ENCODE measurements around the gene CLEC16A. TPM values are rescaled to one million over a fixed set of nuclear protein-coding genes. Genes with fewer than 3 reads are reported as not detected.

The CLEC16A gene
- total RNA-seq, 4 donors from 2014 or later, result 7.6 to 65.6 (median 28.0) TPM

DNA sequence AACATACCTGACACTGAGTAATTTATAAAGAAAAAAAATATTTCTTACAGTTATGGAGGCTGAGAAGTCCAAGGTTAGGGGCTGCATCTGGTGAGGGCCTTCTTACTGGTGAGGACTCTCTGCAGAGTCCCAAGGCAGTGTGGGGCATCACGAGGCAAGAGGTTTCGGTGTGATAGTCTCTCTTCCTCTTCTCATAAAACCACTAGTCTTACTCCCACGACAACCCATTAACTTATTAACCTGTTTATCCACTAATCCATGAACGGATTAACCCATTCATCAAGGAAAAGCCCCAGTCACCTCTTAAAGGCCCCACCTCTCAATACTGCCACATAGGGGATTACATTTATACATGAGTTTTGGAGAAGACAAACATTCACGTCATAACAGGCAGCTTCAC, 47.2 kb upstream of the CLEC16A start:
- TF ChIP-seq, protein P1, sequence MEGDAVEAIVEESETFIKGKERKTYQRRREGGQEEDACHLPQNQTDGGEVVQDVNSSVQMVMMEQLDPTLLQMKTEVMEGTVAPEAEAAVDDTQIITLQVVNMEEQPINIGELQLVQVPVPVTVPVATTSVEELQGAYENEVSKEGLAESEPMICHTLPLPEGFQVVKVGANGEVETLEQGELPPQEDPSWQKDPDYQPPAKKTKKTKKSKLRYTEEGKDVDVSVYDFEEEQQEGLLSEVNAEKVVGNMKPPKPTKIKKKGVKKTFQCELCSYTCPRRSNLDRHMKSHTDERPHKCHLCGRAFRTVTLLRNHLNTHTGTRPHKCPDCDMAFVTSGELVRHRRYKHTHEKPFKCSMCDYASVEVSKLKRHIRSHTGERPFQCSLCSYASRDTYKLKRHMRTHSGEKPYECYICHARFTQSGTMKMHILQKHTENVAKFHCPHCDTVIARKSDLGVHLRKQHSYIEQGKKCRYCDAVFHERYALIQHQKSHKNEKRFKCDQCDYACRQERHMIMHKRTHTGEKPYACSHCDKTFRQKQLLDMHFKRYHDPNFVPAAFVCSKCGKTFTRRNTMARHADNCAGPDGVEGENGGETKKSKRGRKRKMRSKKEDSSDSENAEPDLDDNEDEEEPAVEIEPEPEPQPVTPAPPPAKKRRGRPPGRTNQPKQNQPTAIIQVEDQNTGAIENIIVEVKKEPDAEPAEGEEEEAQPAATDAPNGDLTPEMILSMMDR (IDR thresholded peaks at IDR 0.05), result no peak
- no peak for TF ChIP-seq POLR2A (IDR thresholded peaks at IDR 0.05)
- Histone ChIP-seq H3K4me1 (no peaks in the 10 kb centered on the region), H3K27me3 (no peaks in the 10 kb centered on the region), H3K9me3 (no peaks in the 10 kb centered on the region), H3K4me3 (no peak overlapping the region), H3K36me3 (no peaks in the 10 kb centered on the region), H3K27ac (no peak overlapping the region)
- DNase-seq, result no peak
- intact Hi-C loops (cut with DNase I; ENCODE audit: low total_unique reads), result no loop called here

DNA sequence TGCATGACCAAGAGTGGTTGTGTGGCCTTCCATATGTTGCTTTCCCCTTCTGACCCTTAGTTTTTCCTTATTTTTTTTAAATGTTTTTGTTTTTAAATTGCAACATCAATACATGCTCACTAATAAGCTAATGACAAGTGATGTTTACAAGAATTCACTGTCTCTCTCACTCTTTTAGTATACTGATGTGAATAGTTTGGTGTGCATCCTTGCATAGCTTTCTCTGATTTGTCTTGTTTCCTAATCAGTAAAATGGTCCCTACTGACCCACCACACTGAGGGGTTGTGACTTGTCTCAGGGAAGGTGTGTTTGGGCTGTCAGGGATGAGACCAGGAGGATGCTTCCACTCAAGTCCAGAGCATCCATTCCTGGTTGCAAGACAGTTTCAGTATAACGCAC, 41.4 kb upstream of the CLEC16A start:
- Histone ChIP-seq H3K9me3 (no peaks in the 10 kb centered on the region), H3K4me1 (no peaks in the 10 kb centered on the region), H3K4me3 (no peak overlapping the region), H3K27me3 (no peaks in the 10 kb centered on the region), H3K36me3 (no peaks in the 10 kb centered on the region), H3K27ac (no peak overlapping the region)
- DNase-seq, result no peak
- no peak for TF ChIP-seq POLR2A (IDR thresholded peaks at IDR 0.05)
- TF ChIP-seq, protein P1 (IDR thresholded peaks at IDR 0.05), result no peak
- intact Hi-C loops (cut with DNase I; ENCODE audit: low total_unique reads), result no loop called here

DNA sequence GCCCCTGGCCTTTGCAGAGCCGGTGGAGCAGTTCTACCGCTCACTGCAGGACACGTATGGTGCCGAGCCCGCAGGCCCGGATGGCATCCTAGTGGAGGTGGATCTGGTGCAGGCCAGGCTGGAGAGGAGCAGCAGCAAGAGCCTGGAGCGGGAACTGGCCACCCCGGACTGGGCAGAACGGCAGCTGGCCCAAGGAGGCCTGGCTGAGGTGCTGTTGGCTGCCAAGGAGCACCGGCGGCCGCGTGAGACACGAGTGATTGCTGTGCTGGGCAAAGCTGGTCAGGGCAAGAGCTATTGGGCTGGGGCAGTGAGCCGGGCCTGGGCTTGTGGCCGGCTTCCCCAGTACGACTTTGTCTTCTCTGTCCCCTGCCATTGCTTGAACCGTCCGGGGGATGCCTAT, 37.9 kb upstream of the CLEC16A start:
- intact Hi-C loops (cut with DNase I; ENCODE audit: low total_unique reads), result no loop called here
- DNase-seq, result no peak
- H3K9me3 ChIP-seq, result no peaks in the 10 kb centered on the region
- H3K36me3 ChIP-seq, result no peaks in the 10 kb centered on the region
- no peaks in the 10 kb centered on the region for H3K4me1 ChIP-seq
- H3K4me3 ChIP-seq, result no peak overlapping the region
- H3K27me3 ChIP-seq, result no peaks in the 10 kb centered on the region
- TF ChIP-seq, protein P1 (IDR thresholded peaks at IDR 0.05), result no peak
- no peak for TF ChIP-seq POLR2A (IDR thresholded peaks at IDR 0.05)
- no peak overlapping the region for H3K27ac ChIP-seq

DNA sequence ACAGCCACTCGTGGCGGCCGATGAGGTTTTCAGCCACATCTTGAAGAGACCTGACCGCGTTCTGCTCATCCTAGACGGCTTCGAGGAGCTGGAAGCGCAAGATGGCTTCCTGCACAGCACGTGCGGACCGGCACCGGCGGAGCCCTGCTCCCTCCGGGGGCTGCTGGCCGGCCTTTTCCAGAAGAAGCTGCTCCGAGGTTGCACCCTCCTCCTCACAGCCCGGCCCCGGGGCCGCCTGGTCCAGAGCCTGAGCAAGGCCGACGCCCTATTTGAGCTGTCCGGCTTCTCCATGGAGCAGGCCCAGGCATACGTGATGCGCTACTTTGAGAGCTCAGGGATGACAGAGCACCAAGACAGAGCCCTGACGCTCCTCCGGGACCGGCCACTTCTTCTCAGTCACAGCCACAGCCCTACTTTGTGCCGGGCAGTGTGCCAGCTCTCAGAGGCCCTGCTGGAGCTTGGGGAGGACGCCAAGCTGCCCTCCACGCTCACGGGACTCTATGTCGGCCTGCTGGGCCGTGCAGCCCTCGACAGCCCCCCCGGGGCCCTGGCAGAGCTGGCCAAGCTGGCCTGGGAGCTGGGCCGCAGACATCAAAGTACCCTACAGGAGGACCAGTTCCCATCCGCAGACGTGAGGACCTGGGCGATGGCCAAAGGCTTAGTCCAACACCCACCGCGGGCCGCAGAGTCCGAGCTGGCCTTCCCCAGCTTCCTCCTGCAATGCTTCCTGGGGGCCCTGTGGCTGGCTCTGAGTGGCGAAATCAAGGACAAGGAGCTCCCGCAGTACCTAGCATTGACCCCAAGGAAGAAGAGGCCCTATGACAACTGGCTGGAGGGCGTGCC, 37.2 kb upstream of the CLEC16A start:
- H3K27ac ChIP-seq, result no peak overlapping the region
- no peaks in the 10 kb centered on the region for H3K9me3 ChIP-seq
- no peaks in the 10 kb centered on the region for H3K27me3 ChIP-seq
- DNase-seq, result no peak
- no peaks in the 10 kb centered on the region for H3K36me3 ChIP-seq
- intact Hi-C loops (cut with DNase I; ENCODE audit: low total_unique reads), result no loop called here
- H3K4me1 ChIP-seq, result no peaks in the 10 kb centered on the region
- TF ChIP-seq, protein P1 (IDR thresholded peaks at IDR 0.05), result no peak
- no peak for TF ChIP-seq POLR2A (IDR thresholded peaks at IDR 0.05)
- H3K4me3 ChIP-seq, result no peak overlapping the region

DNA sequence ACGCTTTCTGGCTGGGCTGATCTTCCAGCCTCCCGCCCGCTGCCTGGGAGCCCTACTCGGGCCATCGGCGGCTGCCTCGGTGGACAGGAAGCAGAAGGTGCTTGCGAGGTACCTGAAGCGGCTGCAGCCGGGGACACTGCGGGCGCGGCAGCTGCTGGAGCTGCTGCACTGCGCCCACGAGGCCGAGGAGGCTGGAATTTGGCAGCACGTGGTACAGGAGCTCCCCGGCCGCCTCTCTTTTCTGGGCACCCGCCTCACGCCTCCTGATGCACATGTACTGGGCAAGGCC, 36.7 kb upstream of the CLEC16A start:
- intact Hi-C loops (cut with DNase I; ENCODE audit: low total_unique reads), result no loop called here
- Histone ChIP-seq H3K4me1 (no peaks in the 10 kb centered on the region), H3K27ac (no peak overlapping the region), H3K4me3 (no peak overlapping the region), H3K27me3 (no peaks in the 10 kb centered on the region), H3K36me3 (no peaks in the 10 kb centered on the region), H3K9me3 (no peaks in the 10 kb centered on the region)
- TF ChIP-seq, protein P1 (IDR thresholded peaks at IDR 0.05), result no peak
- no peak for TF ChIP-seq POLR2A (IDR thresholded peaks at IDR 0.05)
- no peak for DNase-seq
